HEK293 (cell line): ENCODE data around the gene PKMYT1.
A peak's percentile ranks its signal among the peaks of the same experiment; 100 is the strongest.

Experiments used
- MZF1 ChIP-seq: fragments of 450-650 bp; formaldehyde crosslinking; IDR thresholded peaks from 2 replicates; pipeline ENCODE4 v1.5.1; 2017; ENCODE audit warnings: missing biosample characterization, missing genetic modification characterization, borderline replicate concordance
- PRDM2 ChIP-seq: fragments of 450-650 bp; formaldehyde crosslinking; IDR thresholded peaks from 2 replicates; pipeline ENCODE4 v1.5.1; 2016; ENCODE audit warnings: missing biosample characterization, missing genetic modification characterization, borderline replicate concordance
- SETDB1 ChIP-seq: IDR thresholded peaks from one replicate; pipeline ENCODE4 v1.6.1; 2017; ENCODE audit warnings: mild to moderate bottlenecking, low read length, moderate library complexity, mixed read lengths; ENCODE audit not compliant: insufficient read length
- SP3 ChIP-seq: fragments of 450-650 bp; formaldehyde crosslinking; IDR thresholded peaks from 2 replicates; pipeline ENCODE4 v1.5.1; 2016; ENCODE audit warnings: missing biosample characterization, missing genetic modification characterization
- TCF7L2 ChIP-seq: IDR thresholded peaks from 2 replicates; pipeline ENCODE4 v1.6.1; 2011; ENCODE audit warnings: low read depth, mild to moderate bottlenecking, inconsistent platforms, low read length, moderate library complexity, borderline replicate concordance
- ZBTB21 ChIP-seq: fragments of 450-650 bp; formaldehyde crosslinking; IDR thresholded peaks from 2 replicates; pipeline ENCODE4 v1.5.1; 2017; ENCODE audit warnings: missing biosample characterization, missing genetic modification characterization
- ZFHX2 ChIP-seq: fragments of 450-650 bp; formaldehyde crosslinking; conservative IDR thresholded peaks from 2 replicates; pipeline ENCODE4 v1.5.1; 2016; ENCODE audit warnings: missing biosample characterization, missing genetic modification characterization
- ZFP3 ChIP-seq: fragments of 450-650 bp; formaldehyde crosslinking; IDR thresholded peaks from 2 replicates; pipeline ENCODE4 v1.5.1; 2016; ENCODE audit warnings: low read depth, missing biosample characterization, missing genetic modification characterization
- ZFP69B ChIP-seq: fragments of 450-650 bp; formaldehyde crosslinking; IDR thresholded peaks from 2 replicates; pipeline ENCODE4 v1.5.1; 2016; ENCODE audit warnings: missing biosample characterization, missing genetic modification characterization
- ZNF132 ChIP-seq: fragments of 450-650 bp; formaldehyde crosslinking; IDR thresholded peaks from 2 replicates; pipeline ENCODE4 v1.5.1; 2017; ENCODE audit warnings: missing biosample characterization, missing genetic modification characterization, borderline replicate concordance
- ZNF2 ChIP-seq: fragments of 450-650 bp; formaldehyde crosslinking; IDR thresholded peaks from 2 replicates; pipeline ENCODE4 v1.5.1; 2016; ENCODE audit warnings: missing biosample characterization, missing genetic modification characterization
- ZNF221 ChIP-seq: fragments of 450-650 bp; formaldehyde crosslinking; IDR thresholded peaks from 2 replicates; pipeline ENCODE4 v1.5.1; 2017; ENCODE audit warnings: missing biosample characterization, missing genetic modification characterization, borderline replicate concordance
- ZNF223 ChIP-seq: fragments of 450-650 bp; formaldehyde crosslinking; IDR thresholded peaks from 2 replicates; pipeline ENCODE4 v1.5.1; 2016; ENCODE audit warnings: missing biosample characterization, missing genetic modification characterization
- ZNF239 ChIP-seq: fragments of 450-650 bp; formaldehyde crosslinking; IDR thresholded peaks from 2 replicates; pipeline ENCODE4 v1.5.1; 2016; ENCODE audit warnings: missing biosample characterization, missing genetic modification characterization
- ZNF280D ChIP-seq: fragments of 450-650 bp; formaldehyde crosslinking; IDR thresholded peaks from 2 replicates; pipeline ENCODE4 v1.5.1; 2016; ENCODE audit warnings: missing biosample characterization, missing genetic modification characterization
- ZNF37A ChIP-seq: fragments of 450-650 bp; IDR thresholded peaks from 2 replicates; pipeline ENCODE4 v1.5.1; 2018; ENCODE audit warnings: missing biosample characterization, missing genetic modification characterization
- ZNF391 ChIP-seq: fragments of 450-650 bp; formaldehyde crosslinking; IDR thresholded peaks from 2 replicates; pipeline ENCODE4 v1.5.1; 2016; ENCODE audit warnings: low read depth, missing biosample characterization, missing genetic modification characterization, borderline replicate concordance
- ZNF394 ChIP-seq: fragments of 450-650 bp; formaldehyde crosslinking; IDR thresholded peaks from 2 replicates; pipeline ENCODE4 v1.5.1; 2016; ENCODE audit warnings: missing biosample characterization, missing genetic modification characterization, mild to moderate bottlenecking, moderate library complexity, borderline replicate concordance
- ZNF404 ChIP-seq: fragments of 450-650 bp; formaldehyde crosslinking; IDR thresholded peaks from 2 replicates; pipeline ENCODE4 v1.5.1; 2017; ENCODE audit warnings: missing biosample characterization, missing genetic modification characterization
- ZNF449 ChIP-seq: fragments of 450-650 bp; formaldehyde crosslinking; IDR thresholded peaks from 2 replicates; pipeline ENCODE4 v1.5.1; 2017; ENCODE audit warnings: missing biosample characterization, mild to moderate bottlenecking, missing genetic modification characterization, moderate library complexity
- ZNF530 ChIP-seq: fragments of 450-650 bp; formaldehyde crosslinking; IDR thresholded peaks from 2 replicates; pipeline ENCODE4 v1.5.1; 2016; ENCODE audit warnings: low read depth, missing biosample characterization, missing genetic modification characterization
- ZNF544 ChIP-seq: fragments of 450-650 bp; formaldehyde crosslinking; IDR thresholded peaks from 2 replicates; pipeline ENCODE4 v1.5.0; 2017; ENCODE audit warnings: missing biosample characterization, missing genetic modification characterization
- ZNF629 ChIP-seq: fragments of 450-650 bp; formaldehyde crosslinking; IDR thresholded peaks from 2 replicates; pipeline ENCODE4 v1.5.1; 2017; ENCODE audit warnings: missing biosample characterization, missing genetic modification characterization
- TF ChIP-seq, protein P1 (sequence below): fragments of 450-650 bp; formaldehyde crosslinking; IDR thresholded peaks from 2 replicates; pipeline ENCODE4 v1.5.1; 2016; ENCODE audit warnings: missing biosample characterization, missing genetic modification characterization

PKMYT1 gene

GRCh38 chr16:2969545-2970521 is 10.4 kb downstream of the PKMYT1 start (continued):
- peak; percentile 59 for TF ChIP-seq ZNF629 (tag by site-specific recombination)
- peak; percentile 72 for TF ChIP-seq SP3 (tag by site-specific recombination)
- TF ChIP-seq ZNF544: no peak
- no peak for TF ChIP-seq ZNF239
- TF ChIP-seq ZNF280D (tag by site-specific recombination): no peak
- no peak for TF ChIP-seq ZNF132
- TF ChIP-seq ZNF404 (tag by site-specific recombination): no peak
- peak; percentile 33; the same call in 1 of the 2 replicates for TF ChIP-seq ZNF449 (tag by site-specific recombination)
- TF ChIP-seq ZFHX2 (tag by site-specific recombination): peak; percentile 82
- no peak for TF ChIP-seq ZNF223 (tag by site-specific recombination)
- no peak; the same call in 1 of the 2 replicates for TF ChIP-seq ZNF391 (tag by site-specific recombination)
- peak; percentile 75 for TF ChIP-seq ZNF2 (tag by site-specific recombination)
- TF ChIP-seq PRDM2 (tag by site-specific recombination): no peak
- no peak for TF ChIP-seq ZFP69B (tag by site-specific recombination)
- TF ChIP-seq ZNF530 (tag by site-specific recombination): no peak
- TF ChIP-seq, protein P1, sequence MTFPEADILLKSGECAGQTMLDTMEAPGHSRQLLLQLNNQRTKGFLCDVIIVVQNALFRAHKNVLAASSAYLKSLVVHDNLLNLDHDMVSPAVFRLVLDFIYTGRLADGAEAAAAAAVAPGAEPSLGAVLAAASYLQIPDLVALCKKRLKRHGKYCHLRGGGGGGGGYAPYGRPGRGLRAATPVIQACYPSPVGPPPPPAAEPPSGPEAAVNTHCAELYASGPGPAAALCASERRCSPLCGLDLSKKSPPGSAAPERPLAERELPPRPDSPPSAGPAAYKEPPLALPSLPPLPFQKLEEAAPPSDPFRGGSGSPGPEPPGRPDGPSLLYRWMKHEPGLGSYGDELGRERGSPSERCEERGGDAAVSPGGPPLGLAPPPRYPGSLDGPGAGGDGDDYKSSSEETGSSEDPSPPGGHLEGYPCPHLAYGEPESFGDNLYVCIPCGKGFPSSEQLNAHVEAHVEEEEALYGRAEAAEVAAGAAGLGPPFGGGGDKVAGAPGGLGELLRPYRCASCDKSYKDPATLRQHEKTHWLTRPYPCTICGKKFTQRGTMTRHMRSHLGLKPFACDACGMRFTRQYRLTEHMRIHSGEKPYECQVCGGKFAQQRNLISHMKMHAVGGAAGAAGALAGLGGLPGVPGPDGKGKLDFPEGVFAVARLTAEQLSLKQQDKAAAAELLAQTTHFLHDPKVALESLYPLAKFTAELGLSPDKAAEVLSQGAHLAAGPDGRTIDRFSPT: peak; percentile 74; the same call in 1 of the 2 replicates
- peak; percentile 37; the same call in 1 of the 2 replicates for TF ChIP-seq ZNF394 (tag by site-specific recombination)
- 0 out of 2 replicates have a peak, but pooled peaks have one; percentile 18 for TF ChIP-seq MZF1
- TF ChIP-seq SETDB1: no peak
- no peak for TF ChIP-seq ZNF221 (tag by site-specific recombination)
- no peak for TF ChIP-seq TCF7L2
- no peak for TF ChIP-seq ZNF37A (tag by site-specific recombination)
- no peak for TF ChIP-seq ZBTB21 (tag by site-specific recombination)
- no peak for TF ChIP-seq ZFP3 (tag by site-specific recombination)
